Left ventricle myocardium superior (tissue), 1 donor: ENCODE measurements around the gene ACOT2. TPM values are rescaled to one million over a fixed set of nuclear protein-coding genes. Genes with fewer than 3 reads are reported as not detected.
A peak's percentile ranks its signal among the peaks of the same experiment; 100 is the strongest.

Experiments used
- ATAC-seq: fragments of 200-7000 bp; cut with Tn5 transposase; one replicate; pipeline ENCODE4 v1.9.1; 2020; ENCODE audit warnings: mild to moderate bottlenecking, moderate library complexity
- DNase-seq: peaks from one replicate; pipeline ENCODE4 v3.0.0-alpha.2; 2020
- intact Hi-C: fragments of 100-400 bp; cut with micrococcal nuclease; formaldehyde crosslinking; loops from one replicate; pipeline ENCODE4 v1.11.0; 2022
- total RNA-seq: library from RNA; stranded (reverse); fragmentation: NEBNext Ultra II Directional; extraction: Animal tissue kit (Norgen Biotek cat#: 25700); gene quantifications from one replicate; pipeline ENCODE4 v1.2.1, GENCODE V29; 2021
- donor health status: DM: no; HTN: yes; CAD: no; lungs with severe emphysema.

The ACOT2 gene
- total RNA-seq, 1 donor from 2014 or later, result 217 TPM

DNA sequence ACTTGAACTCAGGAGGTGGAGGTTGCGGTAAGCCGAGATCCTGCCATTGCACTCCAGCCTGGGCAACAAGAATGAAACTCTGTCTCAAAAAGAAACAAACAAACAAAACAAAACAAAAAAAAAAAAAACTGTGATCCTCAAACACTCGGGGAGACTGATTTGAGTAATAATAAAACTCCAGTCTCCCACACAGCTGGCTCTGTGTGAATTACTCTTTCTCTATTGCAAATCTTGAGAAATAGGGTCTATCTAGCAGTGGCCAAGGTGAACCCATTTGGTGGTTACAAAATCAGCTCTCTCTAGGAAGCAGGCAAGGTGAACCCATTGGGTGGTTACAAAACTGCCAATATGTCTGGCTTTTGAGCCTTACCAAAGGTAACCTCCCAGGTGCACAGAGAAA is 37.3 kb downstream of the ACOT2 start:
- intact Hi-C loops, result no loop called here
- DNase-seq (no peak), ATAC-seq (no peak)

- ATAC-seq (no peak), DNase-seq (no peak)
- intact Hi-C loops, result no loop called here
Observed at GRCh38 chr14:73607241-73607640, 38.2 kb downstream of the ACOT2 start.

- intact Hi-C loops, result no loop called here
- ATAC-seq (no peak), DNase-seq (no peak)
Observed at GRCh38 chr14:73610687-73611086, 41.7 kb downstream of the ACOT2 start.

- intact Hi-C loops, result no loop called here
Observed at GRCh38 chr14:73612339-73613045, 43.5 kb downstream of the ACOT2 start, which contains the start of gene ACOT6. Gene ACOT6, plus strand, starts transcription at chr14:73612517. Its CDS starts 55 bp downstream, at chr14:73612572.

DNA sequence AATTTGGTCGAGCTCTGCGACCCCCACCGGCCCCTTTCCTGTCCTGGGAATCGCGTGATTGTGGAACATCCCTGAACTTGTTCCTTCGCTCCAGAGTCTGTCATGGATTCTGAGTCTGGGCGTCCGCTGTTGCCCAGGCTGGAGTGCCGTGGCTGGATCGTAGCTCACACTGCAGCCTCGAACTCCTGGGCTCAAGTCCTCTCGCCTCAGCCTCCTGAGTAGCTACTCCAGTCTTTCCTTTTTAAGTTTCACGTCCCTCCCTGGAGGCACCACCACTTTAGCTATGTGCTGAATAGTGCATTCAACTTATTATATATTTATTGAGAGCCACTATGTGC is 44.0 kb downstream of the ACOT2 start:
- ATAC-seq, result peak; percentile 39
- no peak for DNase-seq
- intact Hi-C loops, result no loop called here

More at GRCh38 chr14:73612339-73613045, 43.5 kb downstream of the ACOT2 start, which contains the start of gene ACOT6:
- DNase-seq, result peak; percentile 84
- peak; percentile 95 for ATAC-seq

DNA sequence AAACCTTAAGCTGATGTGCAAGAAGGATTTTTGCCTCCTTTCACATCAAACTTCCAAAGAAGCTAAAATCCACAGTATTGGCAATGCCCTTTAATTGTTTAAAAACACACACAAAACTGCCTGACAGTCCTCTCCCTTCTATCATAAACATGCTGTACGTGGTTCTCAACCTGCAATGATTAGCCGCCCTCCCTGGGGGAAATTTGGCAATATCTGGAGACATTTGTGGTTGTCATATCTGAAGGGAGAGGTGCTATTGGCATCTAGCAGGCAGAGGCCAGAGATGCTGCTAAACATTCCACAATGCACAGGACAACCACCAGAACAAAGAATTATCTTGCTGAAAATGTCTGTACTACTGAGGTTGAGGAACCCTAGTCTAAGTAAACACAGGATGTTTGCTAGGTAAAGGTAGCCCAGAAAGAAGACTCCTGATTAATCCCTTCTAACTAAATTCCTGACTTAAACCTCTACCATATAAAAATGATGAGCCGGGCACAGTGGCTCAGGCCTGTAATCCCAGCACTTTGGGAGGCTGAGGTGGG is 44.5 kb downstream of the ACOT2 start:
- ATAC-seq (no peak), DNase-seq (no peak)
- intact Hi-C loops, result no loop called here

DNA sequence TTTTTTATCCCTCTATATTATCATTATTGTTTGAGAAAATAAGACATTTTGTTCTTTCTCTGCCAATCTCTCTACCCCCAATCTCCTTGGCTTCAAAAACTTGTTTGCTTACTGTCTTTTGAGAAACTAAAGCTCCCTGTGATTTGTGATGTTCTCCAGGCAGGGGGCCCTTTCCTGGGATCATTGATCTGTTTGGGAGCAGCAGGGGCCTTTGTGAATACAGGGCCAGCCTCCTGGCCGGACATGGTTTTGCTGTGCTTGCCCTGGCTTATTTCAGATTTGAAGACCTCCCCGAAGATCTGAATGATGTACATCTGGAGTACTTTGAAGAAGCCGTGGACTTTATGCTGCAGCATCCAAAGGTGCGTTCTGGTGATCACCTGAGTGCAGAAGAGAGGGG is 47.8 kb downstream of the ACOT2 start:
- DNase-seq (no peak), ATAC-seq (no peak)
- intact Hi-C loops, result no loop called here

DNA sequence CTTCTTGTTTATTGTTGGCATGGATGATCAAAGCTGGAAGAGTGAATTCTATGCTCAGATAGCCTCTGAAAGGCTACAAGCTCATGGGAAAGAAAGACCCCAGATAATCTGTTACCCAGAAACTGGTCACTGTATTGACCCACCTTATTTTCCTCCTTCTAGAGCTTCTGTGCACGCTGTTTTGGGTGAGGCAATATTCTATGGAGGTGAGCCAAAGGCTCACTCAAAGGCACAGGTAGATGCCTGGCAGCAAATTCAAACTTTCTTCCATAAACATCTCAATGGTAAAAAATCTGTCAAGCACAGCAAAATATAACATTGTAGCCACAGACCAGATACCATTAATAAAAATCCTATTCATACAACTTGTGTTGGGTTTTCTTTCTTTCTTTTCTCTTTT is 50.5 kb downstream of the ACOT2 start:
- intact Hi-C loops, result no loop called here
- no peak for DNase-seq
- ATAC-seq, result no peak

DNA sequence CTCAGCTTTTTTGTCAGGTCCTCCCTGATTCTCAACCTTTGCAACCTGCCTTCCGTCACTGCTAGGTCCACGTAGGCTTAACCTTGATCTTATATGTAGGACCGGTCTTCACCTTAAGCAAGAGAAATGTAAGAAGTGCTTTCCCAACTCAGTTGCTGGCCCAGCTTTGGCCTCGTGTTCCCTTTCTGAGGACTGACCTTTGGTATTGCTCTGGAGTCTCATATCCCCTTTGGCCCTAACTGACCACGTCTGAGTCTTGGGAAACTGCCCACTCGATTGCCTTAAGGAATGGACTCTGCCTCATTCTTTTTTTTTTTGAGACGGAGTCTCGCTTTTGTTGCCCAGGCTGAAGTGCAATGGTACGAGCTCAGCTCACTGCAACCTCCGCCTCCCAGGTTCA is 51.3 kb downstream of the ACOT2 start:
- DNase-seq (no peak), ATAC-seq (no peak)
- intact Hi-C loops, result no loop called here

DNA sequence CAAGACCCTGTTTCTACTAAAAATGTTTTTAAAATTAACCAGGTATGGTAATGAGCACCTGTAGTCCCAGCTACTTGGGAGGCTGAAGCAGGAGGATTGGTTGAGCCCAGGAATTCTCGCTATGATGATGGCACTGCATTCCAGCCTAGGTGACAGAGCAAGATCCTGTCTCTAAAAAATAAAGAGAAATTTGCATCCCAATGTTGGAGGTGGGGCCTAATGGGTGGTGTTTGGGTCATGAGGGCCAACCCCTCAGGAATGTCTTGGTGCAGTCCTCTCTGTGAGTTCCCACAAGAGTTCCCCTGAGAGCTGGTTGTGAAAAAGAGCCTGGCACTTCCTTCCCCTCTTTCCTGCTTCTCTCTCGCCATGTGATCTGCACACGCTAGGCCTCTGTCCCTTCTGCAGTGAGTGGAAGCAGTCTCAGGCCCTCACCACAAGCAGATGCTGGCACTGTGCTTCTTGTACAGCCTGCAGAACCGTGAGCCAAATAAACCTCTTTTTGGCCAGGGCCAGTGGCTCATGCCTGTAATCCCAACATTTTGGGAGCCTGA is 54.6 kb downstream of the ACOT2 start:
- no peak for ATAC-seq
- DNase-seq, result no peak
- intact Hi-C loops, result no loop called here

Other genes with a start within 250 kb of the ACOT2 start
- gene NUMB, start 110.7 kb upstream of the ACOT2 start, total RNA-seq, result 41.9 TPM
- gene RIOX1, start 78.3 kb upstream of the ACOT2 start, total RNA-seq, result 8.1 TPM
- 24.7 TPM for gene ACOT1, start 32.1 kb upstream of the ACOT2 start, total RNA-seq
- gene HEATR4, start 10.3 kb upstream of the ACOT2 start, total RNA-seq, result 0.10 TPM
- 0.84 TPM for gene ACOT4, start 22.7 kb downstream of the ACOT2 start, total RNA-seq
- gene ACOT6, start 43.3 kb downstream of the ACOT2 start, total RNA-seq, result not detected
- 12.0 TPM for gene DNAL1, start 75.8 kb downstream of the ACOT2 start, total RNA-seq
- 13.9 TPM for gene PNMA1, start 145.2 kb downstream of the ACOT2 start, total RNA-seq